Tongue (tissue), 2 donors: Measurements from ENCODE around the gene MPV17L2. TPM values are rescaled to one million over a fixed set of nuclear protein-coding genes. Genes with fewer than 3 reads are reported as not detected.
"Not testable (repeated sequence)": the region's sequence is repeated elsewhere in the genome, so short reads cannot be mapped to it uniquely, and the experiment has no call there.

Experiments used
- DNase-seq: peaks from one replicate; pipeline ENCODE4 v3.0.0-alpha.2; 2015
- total RNA-seq: library from RNA; depleted of rRNA; stranded (reverse); fragments of >200 nt; gene quantifications from one replicate; pipeline ENCODE4 v1.2.3, GENCODE V29; 2014

MPV17L2 gene
- total RNA-seq, result 6.5 TPM

GRCh38 chr19:18192673-18193387, at the start of gene MPV17L2:
Gene MPV17L2, plus strand, starts transcription at chr19:18193218. Its CDS starts 64 bp downstream, at chr19:18193282.
- DNase-seq, result peak; percentile 100

DNA sequence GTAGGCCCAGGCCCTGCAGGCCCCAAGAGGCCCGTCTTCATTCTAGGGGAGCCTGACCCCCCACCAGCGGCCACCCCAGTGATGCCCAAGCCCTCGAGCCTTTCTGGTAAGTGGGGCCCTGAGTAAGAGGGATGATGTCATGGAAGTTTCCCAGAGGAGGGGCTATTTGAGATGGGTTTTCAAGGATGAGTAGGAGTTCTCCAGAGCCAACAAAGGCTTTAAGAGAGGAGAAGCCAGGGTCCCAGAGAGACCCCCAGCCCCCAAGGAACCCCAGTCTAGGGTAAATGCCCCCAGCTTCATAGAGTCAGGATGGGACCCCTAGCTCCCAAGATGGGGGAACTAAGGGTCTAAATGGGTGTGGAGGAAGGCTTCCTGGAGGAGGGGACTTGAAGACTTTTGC, 49.1 kb upstream of the MPV17L2 start:
- no peak for DNase-seq

DNA sequence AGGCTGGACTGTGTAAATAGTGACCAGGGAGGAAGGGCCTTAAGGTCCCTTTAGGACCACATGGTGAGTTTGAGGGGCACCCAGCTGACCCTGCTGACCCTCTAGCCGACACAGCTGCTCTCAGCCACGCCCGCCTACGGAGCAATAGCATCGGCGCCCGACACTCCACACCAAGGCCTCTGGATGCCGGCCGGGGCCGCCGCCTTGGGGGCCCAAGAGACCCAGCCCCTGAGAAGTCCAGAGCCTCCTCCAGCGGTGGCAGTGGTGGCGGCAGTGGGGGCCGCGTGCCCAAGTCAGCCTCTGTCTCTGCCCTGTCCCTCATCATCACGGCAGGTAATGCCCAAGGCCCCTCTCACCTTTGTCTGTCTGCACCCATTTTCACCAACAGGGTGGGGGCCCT, 48.7 kb upstream of the MPV17L2 start:
- DNase-seq, result no peak

GRCh38 chr19:18144906-18145305, 48.1 kb upstream of the MPV17L2 start:
- DNase-seq, result no peak

DNA sequence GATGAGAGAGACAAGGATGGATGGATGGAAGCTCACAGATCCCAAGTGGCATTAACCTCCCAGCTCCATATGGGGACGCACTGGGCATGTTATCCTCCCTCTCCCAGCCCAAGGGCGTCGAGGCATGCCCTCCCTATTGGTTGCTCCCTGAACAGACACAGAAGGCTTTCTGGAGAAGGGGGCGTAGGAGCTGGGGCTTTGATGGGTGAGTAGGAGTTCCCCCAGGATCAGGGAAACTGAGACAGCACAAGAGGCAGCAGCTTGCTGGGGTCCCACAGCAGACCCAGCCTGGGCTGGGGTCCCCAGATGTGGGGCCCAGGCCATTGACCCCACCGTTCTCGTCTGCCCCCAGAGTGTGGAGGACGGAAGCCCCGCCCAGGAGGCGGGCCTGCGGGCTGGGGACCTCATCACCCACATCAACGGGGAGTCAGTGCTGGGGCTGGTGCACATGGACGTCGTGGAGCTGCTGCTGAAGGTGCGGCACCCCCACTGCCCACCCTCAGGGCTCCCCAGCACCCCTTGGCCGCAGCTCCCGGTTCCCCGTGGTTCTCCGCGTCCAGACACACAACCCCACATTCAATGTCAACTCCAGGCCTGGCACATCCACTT, 47.5 kb upstream of the MPV17L2 start:
- DNase-seq, result no peak

GRCh38 chr19:18147396-18147795, 45.6 kb upstream of the MPV17L2 start:
- no peak for DNase-seq

DNA sequence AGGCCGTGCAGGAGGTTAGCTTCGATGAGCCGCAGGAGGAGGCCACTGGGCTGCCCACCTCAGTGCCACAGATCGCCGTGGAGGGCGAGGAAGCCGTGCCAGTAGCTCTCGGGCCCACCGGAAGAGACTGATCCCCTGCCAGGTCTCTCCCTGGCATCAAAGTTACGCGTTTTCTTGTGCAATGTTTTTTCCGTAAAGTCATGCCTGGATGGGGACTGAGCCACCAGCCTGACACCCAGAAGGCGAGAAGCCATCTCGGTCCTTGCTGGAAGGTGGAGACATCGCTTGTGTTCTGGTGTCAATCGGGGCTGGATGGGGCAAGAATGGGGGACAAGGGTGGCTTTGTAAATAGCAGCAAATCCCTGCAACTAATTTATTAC, 43.4 kb upstream of the MPV17L2 start:
- no peak for DNase-seq

DNA sequence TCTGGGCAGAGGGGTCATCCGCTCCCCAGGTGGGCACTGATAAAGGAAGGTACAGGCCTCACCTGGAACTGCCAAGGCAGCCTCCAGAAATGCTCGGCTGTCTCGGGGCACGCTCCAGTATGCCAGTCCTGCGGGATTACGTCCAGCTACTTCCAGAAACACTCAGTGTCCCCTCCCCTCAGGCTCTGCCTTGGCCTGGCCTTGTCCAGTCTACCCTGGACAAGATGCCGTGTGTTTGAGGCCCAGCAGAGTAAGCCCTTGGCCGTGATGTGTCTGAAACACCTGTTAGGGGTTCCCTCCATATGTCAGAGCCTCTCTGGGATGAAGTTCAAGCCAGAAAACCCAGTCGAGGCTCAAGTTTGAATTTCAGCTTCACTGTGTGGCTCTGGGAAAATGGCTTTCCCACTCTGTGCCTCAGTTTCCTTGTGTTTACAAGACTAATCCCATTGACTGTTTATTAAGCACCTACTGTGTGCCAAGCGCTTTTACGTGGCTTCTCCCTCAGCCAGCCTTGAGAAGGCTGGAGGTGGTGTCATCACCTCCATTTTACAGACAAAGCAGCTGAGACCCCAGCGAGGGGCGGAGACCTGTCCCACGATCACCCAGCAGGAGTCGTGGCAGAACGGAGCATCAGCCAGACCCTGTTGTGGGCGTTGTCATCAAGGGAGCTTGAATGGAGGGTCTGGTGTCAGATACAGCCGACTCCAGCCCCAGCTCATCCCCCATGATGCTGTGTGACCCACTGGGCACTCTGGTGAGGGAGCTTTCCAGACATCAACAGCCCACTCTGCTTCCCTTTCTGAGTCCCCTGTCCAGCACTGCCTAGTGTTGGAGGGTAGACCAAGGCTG, 42.0 kb upstream of the MPV17L2 start:
- DNase-seq, result no peak

DNA sequence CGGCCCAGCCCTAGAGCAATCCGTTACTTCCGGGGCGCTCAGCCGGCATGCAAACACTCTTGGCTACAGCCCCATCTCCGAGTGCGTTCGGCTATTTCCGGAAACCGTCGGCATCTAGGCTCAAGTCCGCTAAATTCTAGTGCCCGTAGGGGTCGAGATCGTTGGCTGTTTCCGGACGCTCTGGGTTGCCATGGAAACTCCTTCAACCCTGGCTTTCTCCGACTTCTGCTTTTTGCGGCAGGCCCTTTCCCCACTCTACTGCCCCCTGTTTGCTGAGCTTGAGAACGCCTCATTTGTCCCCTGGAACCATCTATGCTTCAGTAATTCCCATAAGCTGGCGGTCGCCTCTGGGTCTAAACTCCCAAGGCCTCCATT, 40.6 kb upstream of the MPV17L2 start:
- peak; percentile 98 for DNase-seq

GRCh38 chr19:18152817-18153555, 40.0 kb upstream of the MPV17L2 start, which contains the start of gene PIK3R2:
Gene PIK3R2, plus strand, starts transcription at chr19:18153163. Its CDS starts 2,717 bp downstream, at chr19:18155880.
- peak; percentile 100 for DNase-seq

DNA sequence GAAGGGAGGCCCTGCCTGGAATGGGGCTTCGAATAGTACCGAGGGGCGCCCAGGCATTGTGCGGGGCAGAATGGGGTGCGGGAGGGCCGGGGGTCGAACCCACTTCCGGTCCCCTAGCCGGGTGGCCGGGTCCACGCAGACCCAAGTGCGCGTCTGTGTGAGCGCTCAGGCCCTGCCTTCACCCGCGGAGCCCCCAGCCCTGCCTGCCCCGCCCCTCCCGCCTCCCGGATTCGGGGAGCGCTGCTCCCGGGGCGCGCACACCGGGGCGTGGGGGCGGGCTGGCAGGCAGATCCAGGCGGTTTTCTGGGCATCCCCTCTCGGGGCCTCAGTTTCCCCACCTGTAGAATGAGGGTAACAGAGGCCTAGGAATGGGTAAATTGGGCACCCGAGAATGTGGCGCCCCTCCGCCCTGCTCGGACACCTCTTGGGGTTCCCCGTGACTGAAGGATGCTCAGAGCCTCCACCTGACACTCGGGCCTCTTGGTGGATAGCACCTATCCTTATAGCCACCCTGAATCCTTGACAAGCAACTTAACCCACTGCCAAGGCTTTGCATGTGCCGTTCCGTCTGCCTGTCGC, 39.4 kb upstream of the MPV17L2 start:
- no peak for DNase-seq

- no peak for DNase-seq
Observed at GRCh38 chr19:18155095-18156087, 37.6 kb upstream of the MPV17L2 start.

DNA sequence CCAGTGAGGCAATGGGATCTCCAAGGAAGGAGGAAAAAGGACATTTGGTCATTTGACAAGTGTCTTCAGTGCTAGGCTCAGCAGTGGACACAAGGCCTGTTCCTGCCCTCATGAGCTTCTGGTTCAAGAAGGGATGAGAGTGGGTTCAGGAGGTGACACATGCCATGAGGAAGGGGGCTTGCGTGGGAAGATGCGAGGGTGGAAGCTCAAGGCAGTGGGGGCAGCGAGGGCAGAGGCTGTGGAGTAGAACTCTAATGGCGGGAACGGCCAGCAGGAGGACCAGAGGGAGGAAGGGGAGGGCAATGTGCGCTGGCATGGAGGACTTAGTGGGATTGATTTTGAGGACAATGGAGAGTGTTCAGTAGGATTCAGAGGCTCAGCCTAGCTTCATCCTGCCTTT, 36.8 kb upstream of the MPV17L2 start:
- no peak for DNase-seq

- peak; percentile 98 for DNase-seq
Observed at GRCh38 chr19:18156841-18157464, 36.1 kb upstream of the MPV17L2 start.

- peak; percentile 96 for DNase-seq
Observed at GRCh38 chr19:18157465-18158063, 35.5 kb upstream of the MPV17L2 start.

DNA sequence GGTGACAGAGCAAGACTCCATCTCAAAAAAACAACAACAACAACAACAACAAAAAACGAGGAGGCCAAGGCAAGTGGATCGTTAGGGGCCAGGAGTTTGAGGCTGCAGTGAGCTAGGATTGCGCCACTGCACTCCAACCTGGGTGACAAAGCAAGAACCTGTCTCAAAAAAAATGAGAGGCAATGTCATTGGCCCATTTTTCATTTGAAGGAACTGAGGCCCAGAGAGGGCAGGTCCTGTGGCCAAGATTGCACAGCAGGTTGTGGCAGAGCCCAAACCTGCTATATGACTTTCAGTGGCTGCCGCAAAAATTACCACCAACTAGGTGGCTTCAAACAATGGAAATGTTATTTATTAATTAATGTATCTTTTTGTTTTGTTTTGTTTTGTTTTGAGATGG, 34.6 kb upstream of the MPV17L2 start:
- no peak for DNase-seq

DNA sequence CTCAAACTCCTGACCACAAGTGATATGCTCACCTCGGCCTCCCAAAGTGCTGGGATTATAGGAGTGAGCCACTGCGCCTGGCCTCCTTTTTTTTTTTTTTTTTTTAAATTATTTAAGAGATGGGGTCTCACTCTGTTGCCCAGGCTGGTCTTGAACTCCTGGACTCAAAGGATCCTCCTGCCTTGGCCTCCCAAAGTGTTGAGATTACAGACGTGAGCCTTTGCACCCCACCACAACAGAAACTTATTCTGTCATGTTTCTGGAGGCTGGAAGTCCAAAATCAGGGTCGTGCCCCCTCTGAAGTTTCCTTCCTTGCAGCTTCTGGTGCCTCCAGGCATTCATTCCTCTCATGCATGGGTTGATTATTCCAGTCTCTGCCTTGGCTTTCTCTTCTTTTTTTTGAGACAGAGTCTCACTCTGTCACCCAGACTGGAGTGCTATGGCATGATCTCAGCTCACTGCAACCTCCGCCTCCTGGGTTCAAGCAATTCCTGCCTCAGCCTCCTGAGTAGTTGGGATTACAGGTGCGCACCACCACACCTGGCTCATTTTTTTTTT, 33.9 kb upstream of the MPV17L2 start:
- DNase-seq, result not testable (repeated sequence)

DNA sequence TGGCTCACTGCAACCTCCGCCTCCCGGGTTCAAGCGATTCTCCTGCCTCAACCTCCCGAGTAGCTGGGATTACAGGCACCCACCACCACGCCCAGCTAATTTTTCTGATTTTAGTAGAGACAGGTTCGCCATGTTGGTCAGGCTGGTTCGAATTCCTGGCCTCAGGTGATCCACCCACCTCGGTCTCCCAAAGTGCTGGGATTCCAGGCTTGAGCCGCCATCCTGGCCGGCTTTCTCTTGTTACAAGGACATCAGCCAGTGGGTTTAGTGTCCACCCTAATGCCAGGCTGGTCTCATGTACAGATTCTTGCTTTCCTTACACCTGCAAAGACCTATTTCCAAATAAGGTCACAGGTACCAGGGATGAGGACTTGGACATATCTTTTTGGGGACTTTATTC, 33.2 kb upstream of the MPV17L2 start:
- DNase-seq, result no peak

DNA sequence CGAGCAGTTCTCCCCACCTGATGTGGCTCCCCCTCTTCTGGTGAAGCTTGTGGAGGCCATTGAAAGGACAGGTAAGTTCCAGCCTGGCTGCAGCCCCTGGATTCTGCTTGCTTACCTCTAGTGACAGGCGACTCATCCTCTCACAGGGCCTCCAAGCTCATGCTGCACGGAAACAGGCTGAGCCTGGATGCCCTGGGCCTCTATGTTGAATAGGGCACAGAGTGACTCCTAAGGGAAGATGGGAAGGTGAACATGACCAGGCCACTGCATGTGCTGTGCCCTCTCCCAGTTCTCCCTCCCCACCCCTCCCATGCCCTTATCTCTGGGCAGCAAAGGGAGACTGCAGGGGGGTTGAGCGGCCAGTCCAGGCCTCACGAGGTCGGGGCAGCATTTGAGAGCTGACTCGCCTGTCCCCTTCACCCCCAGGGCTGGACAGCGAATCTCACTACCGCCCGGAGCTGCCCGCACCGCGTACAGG, 32.5 kb upstream of the MPV17L2 start:
- DNase-seq, result no peak
